ENCODE results near the gene NEURL1B.

DNA sequence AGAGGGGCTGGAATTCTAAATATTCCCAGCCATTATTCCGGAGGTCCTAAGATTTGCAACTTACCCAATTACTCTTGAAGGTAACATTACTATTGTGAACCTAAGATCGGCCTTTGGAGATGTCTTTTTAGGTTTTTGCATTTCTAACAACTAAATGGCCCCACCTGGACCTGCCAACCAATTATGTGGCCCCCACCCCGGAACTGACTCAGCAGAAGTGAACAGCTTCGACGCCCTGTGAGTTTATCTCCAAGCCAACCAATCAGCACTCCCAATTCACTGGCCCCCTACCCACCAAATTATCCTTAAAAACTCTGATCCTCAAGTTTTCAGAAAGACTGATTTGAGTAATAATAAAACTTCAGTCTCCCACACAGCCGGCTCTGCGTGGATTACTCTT, 62.9 kb downstream of the NEURL1B start:
- TF ChIP-seq ZNF777 (tag by site-specific recombination; IDR thresholded peaks at IDR 0.05; ENCODE audit: borderline replicate concordance): no peak
- no peak for TF ChIP-seq HOXA7 (CRISPR knock-in tag; IDR thresholded peaks at IDR 0.05; ENCODE audit: borderline replicate concordance)
- TF ChIP-seq ZNF302 (tag by site-specific recombination; IDR thresholded peaks at IDR 0.05; ENCODE audit: low read depth): no peak
- TF ChIP-seq, protein P1, sequence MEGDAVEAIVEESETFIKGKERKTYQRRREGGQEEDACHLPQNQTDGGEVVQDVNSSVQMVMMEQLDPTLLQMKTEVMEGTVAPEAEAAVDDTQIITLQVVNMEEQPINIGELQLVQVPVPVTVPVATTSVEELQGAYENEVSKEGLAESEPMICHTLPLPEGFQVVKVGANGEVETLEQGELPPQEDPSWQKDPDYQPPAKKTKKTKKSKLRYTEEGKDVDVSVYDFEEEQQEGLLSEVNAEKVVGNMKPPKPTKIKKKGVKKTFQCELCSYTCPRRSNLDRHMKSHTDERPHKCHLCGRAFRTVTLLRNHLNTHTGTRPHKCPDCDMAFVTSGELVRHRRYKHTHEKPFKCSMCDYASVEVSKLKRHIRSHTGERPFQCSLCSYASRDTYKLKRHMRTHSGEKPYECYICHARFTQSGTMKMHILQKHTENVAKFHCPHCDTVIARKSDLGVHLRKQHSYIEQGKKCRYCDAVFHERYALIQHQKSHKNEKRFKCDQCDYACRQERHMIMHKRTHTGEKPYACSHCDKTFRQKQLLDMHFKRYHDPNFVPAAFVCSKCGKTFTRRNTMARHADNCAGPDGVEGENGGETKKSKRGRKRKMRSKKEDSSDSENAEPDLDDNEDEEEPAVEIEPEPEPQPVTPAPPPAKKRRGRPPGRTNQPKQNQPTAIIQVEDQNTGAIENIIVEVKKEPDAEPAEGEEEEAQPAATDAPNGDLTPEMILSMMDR (tag by site-specific recombination; IDR thresholded peaks at IDR 0.05): no peak
- TF ChIP-seq KLF8 (tag by site-specific recombination; IDR thresholded peaks at IDR 0.05): no peak
- no peak for TF ChIP-seq ZBTB20 (tag by site-specific recombination; IDR thresholded peaks at IDR 0.05)
- TF ChIP-seq ZBTB21 (tag by site-specific recombination; IDR thresholded peaks at IDR 0.05): no peak
- TF ChIP-seq, protein P2, sequence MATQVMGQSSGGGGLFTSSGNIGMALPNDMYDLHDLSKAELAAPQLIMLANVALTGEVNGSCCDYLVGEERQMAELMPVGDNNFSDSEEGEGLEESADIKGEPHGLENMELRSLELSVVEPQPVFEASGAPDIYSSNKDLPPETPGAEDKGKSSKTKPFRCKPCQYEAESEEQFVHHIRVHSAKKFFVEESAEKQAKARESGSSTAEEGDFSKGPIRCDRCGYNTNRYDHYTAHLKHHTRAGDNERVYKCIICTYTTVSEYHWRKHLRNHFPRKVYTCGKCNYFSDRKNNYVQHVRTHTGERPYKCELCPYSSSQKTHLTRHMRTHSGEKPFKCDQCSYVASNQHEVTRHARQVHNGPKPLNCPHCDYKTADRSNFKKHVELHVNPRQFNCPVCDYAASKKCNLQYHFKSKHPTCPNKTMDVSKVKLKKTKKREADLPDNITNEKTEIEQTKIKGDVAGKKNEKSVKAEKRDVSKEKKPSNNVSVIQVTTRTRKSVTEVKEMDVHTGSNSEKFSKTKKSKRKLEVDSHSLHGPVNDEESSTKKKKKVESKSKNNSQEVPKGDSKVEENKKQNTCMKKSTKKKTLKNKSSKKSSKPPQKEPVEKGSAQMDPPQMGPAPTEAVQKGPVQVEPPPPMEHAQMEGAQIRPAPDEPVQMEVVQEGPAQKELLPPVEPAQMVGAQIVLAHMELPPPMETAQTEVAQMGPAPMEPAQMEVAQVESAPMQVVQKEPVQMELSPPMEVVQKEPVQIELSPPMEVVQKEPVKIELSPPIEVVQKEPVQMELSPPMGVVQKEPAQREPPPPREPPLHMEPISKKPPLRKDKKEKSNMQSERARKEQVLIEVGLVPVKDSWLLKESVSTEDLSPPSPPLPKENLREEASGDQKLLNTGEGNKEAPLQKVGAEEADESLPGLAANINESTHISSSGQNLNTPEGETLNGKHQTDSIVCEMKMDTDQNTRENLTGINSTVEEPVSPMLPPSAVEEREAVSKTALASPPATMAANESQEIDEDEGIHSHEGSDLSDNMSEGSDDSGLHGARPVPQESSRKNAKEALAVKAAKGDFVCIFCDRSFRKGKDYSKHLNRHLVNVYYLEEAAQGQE (tag by site-specific recombination; IDR thresholded peaks at IDR 0.05): no peak
- TF ChIP-seq ZNF24 (tag by site-specific recombination; IDR thresholded peaks at IDR 0.05): no peak
